Thyroid gland (tissue), 4 donors: Measurements from ENCODE around the gene TUBB8B.
"Not testable (repeated sequence)": the region's sequence is repeated elsewhere in the genome, so short reads cannot be mapped to it uniquely, and the experiment has no call there.

Source experiments
- CTCF ChIP-seq, 6 experiments: fragments of 200-600 bp in 3 of 6; fragments of 450-650 bp in 3 of 6; sonication (generic) in 3 of 6; IDR thresholded peaks; one replicate each; pipeline ENCODE4 v1.5.1; 2016 to 2019; ENCODE audit warnings: antibody characterized with exemption in 6 of 6, mild to moderate bottlenecking in 2 of 6, inconsistent platforms in 1 of 6, moderate library complexity in 1 of 6
- POLR2A ChIP-seq, 2 donors: fragments of 450-650 bp; IDR thresholded peaks; one replicate each; pipeline ENCODE4 v1.6.1; 2017; ENCODE audit warnings: antibody characterized with exemption in 2 of 2, mild to moderate bottlenecking in 2 of 2, moderate library complexity in 1 of 2

DNA sequence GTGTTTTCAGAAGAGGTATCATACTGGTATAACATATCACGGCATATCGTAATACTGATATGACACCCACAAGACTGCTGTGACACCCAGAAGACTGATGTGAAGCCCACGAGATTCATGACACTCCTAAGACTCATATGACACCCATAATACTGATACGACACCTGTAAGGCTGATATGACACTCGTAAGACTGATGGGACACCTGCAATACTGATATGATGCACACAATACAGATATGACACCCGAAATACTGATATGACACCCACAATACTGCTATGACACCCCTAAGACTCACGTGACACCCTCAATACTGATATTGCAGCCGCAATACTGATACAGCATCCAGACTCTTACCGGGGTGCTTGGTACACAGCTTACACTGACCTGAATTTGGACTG lies 18.3 kb upstream of the TUBB8B start:
- TF ChIP-seq POLR2A, CTCF (IDR thresholded peaks at IDR 0.05): not testable (repeated sequence)
